AG04449 (cell line): ENCODE measurements around the gene PHLDA2.

ENCODE experiments used
- CTCF ChIA-PET: fragments of 350-600 bp; formaldehyde crosslinking; extraction: SDS; loops from one replicate; lab custom pipeline; 2021; ENCODE audit warnings: antibody characterized with exemption; lab: Yijun Ruan, JAX
- POLR2A ChIA-PET: fragments of 400-600, 350-600 bp; formaldehyde crosslinking; extraction: SDS; loops from one replicate; lab custom pipeline; 2020; ENCODE audit warnings: antibody characterized with exemption, inconsistent platforms; lab: Yijun Ruan, JAX
- DNase-seq: peaks from one replicate; pipeline ENCODE4 v3.0.0-alpha.2; 2010; ENCODE audit warnings: low read depth, low spot score
- H3K4me3 ChIP-seq: 2 replicates; pipeline ENCODE4 v1.5.1; 2011; ENCODE audit warnings: low read depth, mild to moderate bottlenecking, control low read depth, low read length
- TF ChIP-seq, protein P1 (sequence below): IDR thresholded peaks from one replicate; pipeline ENCODE4 v1.5.1; 2011; ENCODE audit warnings: mild to moderate bottlenecking, moderate library complexity, low read length, control low read depth, inconsistent platforms; ENCODE audit not compliant: insufficient read depth; ENCODE audit errors: missing control alignments

Gene PHLDA2

DNA sequence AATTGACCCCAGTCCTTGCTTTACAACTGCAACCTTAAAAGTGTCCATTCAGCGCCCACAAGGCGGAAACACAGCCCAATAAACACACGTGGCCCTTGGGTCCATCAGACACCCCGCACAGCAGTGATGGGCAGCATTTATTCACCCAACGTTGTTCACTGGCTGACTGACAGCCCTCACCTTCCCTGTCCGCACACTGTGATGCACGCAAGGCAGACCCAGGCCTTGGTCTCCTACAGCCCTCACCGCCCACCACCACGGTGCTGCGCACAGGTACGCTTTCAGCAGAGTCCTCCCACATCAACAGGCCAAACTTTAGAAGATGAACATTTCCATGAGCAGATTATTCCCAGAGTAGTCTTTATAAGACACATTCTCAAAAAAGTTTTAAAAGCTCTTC is 20.7 kb upstream of the PHLDA2 start:
- ChIA-PET CTCF (no interaction called here), POLR2A (no interaction called here)
- TF ChIP-seq, protein P1, sequence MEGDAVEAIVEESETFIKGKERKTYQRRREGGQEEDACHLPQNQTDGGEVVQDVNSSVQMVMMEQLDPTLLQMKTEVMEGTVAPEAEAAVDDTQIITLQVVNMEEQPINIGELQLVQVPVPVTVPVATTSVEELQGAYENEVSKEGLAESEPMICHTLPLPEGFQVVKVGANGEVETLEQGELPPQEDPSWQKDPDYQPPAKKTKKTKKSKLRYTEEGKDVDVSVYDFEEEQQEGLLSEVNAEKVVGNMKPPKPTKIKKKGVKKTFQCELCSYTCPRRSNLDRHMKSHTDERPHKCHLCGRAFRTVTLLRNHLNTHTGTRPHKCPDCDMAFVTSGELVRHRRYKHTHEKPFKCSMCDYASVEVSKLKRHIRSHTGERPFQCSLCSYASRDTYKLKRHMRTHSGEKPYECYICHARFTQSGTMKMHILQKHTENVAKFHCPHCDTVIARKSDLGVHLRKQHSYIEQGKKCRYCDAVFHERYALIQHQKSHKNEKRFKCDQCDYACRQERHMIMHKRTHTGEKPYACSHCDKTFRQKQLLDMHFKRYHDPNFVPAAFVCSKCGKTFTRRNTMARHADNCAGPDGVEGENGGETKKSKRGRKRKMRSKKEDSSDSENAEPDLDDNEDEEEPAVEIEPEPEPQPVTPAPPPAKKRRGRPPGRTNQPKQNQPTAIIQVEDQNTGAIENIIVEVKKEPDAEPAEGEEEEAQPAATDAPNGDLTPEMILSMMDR: no peak
- H3K4me3 ChIP-seq: no peak overlapping the region
- DNase-seq: no peak

DNA sequence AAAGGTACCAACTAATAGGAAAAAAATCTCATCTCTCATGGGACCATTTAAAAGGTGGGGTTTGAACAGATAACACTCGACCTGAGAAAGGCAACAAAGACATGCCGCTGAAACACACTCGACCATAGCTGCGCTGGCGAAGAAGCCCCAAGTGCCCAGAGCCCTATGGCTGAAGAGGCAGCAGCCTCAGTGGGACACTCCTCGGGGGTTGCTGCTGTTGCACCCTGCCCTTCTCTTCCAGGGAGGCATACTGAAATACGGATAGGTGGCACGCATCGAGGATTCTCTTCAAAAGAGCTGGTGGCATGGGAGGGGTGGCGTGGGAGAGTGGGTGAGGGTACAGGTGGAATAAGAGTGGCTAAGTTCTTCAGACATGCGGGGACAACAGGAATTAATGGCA is 18.5 kb upstream of the PHLDA2 start:
- CTCF ChIA-PET: interaction anchor here (1.1 kb wide), 1 partner anchor 9 kb away, joined by 3 read pairs; no protein-coding TSS in a partner anchor
- no peak overlapping the region for H3K4me3 ChIP-seq
- POLR2A ChIA-PET: interaction anchor here (0.7 kb wide), 1 partner anchor 43 kb away, joined by 3 read pairs; no protein-coding TSS in a partner anchor
- DNase-seq: no peak
- TF ChIP-seq, protein P1: no peak

DNA sequence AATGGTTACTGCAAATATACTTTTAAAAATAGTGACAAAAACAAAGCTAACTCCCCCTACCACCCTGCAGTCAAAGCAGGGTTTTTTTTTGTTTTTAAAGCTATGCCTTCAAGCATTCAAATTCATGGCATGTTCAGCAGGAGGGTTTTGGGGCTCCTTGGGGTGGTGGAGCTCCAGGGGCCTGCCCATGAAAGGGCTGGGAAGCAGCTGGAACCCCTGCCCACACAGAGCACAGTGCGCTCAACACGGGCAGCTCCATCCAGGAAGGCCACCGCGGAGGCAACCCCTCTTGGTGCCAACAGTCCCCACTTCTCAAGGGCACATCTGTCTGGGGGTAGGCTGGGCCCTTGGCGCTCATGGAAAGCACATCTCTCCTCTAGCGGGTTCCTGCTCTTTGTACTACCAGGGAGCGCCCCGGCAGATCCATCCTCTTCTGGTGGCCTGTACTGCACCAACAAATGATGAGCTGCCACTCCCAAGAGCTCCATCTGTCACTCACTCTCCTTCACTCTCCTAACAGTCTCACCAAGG is 16.6 kb upstream of the PHLDA2 start:
- no peak for DNase-seq
- TF ChIP-seq, protein P1: no peak
- CTCF ChIA-PET: interaction anchor here (0.7 to 2.4 kb wide), 9 partner anchors 12 to 414 kb away, joined by 3 to 12 read pairs (median 3); partner anchors contain the start of gene PHLDA2
- H3K4me3 ChIP-seq: no peak overlapping the region
- POLR2A ChIA-PET: interaction anchor here (0.9 to 1.7 kb wide), 4 partner anchors 10 to 52 kb away, joined by 3 to 16 read pairs (median 4); partner anchors contain the start of gene PHLDA2

DNA sequence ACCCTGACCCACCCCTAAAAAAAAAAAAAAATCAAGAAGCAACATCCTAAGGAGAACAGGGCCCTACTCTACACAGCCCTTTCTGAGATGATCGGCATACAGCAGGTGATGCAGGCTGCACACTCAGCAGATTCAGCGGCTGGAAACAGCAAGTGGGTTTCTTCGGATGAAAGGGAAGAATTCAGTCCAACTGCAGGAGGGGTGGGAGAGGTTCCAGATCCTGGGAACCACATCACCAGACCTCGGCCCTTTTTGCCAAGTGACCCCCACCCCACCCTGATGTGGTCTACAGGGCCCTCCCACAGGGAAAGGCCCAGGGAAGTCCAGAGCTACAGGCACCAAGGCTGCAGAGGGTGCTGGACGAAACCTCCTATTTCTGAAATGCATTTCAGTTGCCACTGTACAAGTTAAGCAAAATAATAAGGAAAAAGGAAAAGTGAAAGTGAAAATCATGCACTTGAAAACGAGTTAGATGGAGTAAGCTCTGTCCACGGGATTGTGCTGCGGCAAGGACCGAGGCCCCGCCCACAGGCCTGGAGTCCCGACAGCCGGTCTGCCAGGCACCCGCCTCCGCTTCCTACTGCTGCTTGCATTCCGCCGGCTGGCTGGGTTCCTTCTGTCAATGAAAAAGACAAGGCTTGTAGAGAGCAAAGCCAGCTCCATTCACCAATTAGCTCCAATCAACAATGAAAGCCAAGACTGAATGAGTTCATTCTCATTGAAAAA is 16.0 kb upstream of the PHLDA2 start:
- H3K4me3 ChIP-seq: peak overlapping the region; percentile 40
- POLR2A ChIA-PET: interaction anchor here (1.2 to 1.7 kb wide), 3 partner anchors 9 to 16 kb away, joined by 3 to 16 read pairs (median 4); partner anchors contain the start of gene PHLDA2
- CTCF ChIA-PET: interaction anchor here (0.7 to 2.4 kb wide), 9 partner anchors 11 to 413 kb away, joined by 3 to 12 read pairs (median 3); partner anchors contain the start of gene PHLDA2
- DNase-seq: peak; percentile 50
- TF ChIP-seq, protein P1: no peak

DNA sequence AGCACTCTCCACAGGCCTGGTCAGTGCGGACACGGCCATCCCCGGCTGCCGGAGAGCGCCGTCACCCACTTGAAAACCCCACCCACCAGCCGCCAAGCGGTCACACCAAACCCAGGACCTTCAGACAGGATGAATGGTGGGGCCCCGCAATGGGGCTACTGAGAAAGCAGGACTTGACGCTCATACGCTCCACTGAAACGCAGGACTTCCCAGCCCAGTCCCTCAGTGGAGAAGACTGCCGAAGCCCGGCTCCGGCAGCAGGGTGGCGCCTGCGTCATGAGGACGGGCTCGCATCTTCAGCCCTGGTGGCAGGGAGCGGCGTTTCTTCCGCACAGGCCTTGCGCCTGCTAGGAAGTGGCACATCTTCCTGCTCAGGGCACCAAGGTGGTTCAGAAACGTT is 15.3 kb upstream of the PHLDA2 start:
- TF ChIP-seq, protein P1: no peak
- no peak for DNase-seq
- POLR2A ChIA-PET: interaction anchor here (1.2 kb wide), 1 partner anchor 8 kb away, joined by 3 read pairs; no protein-coding TSS in a partner anchor
- H3K4me3 ChIP-seq: no peak overlapping the region
- CTCF ChIA-PET: interaction anchor here (1.0 to 2.4 kb wide), 6 partner anchors 11 to 412 kb away, joined by 3 to 12 read pairs (median 4); partner anchors contain the start of gene PHLDA2

DNA sequence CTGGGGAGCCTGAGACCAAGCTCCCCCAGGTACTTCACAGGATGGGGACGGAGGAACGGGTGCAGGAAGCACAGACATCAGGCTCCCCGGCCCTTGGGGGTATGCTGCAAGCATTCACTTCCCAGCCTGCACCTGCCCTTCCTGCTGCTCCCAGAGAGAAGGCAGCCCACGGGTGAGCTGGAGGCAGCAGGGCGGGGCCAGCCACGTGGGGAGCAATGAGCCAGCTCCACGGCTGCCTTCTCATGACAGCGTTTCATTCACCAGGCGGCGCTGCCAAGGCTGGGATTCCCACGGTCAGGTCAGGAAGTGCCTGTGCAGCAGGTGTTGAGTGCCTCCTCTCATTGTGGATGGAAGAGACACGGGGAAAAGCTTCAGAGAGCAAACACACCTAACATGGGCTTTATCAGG is 14.5 kb upstream of the PHLDA2 start:
- POLR2A ChIA-PET: no interaction called here
- CTCF ChIA-PET: interaction anchor here (1.0 to 2.2 kb wide), 3 partner anchors 10 to 411 kb away, joined by 3 to 5 read pairs (median 5); no protein-coding TSS in a partner anchor
- DNase-seq: no peak

More for the DNA sequence above, 14.5 kb upstream of the PHLDA2 start:
- TF ChIP-seq, protein P1: no peak
- no peak overlapping the region for H3K4me3 ChIP-seq
